ENCODE results near the gene CTRB1.

The CTRB1 gene

GRCh38 chr16:75250809-75251279 is 32.1 kb downstream of the CTRB1 start:
- Histone ChIP-seq H3K9ac (ENCODE audit: low read length in 2 of 2) (peak overlapping the region; percentile 66 to 69), H3K4me3 (ENCODE audit: low read length in 2 of 2) (peak overlapping the region; percentile 74 to 81), H3K9me3 (ENCODE audit: control insufficient read depth in 2 of 2, low read length in 2 of 2) (no peaks in the 10 kb centered on the region), H3K36me3 (ENCODE audit: control insufficient read depth in 2 of 2, insufficient read depth in 2 of 2, low read length in 2 of 2) (no peaks in the 10 kb centered on the region), H3K4me1 (ENCODE audit: control insufficient read depth, insufficient read depth, low read length) (peaks cover 88% of the 10 kb centered on the region), H3K27ac (ENCODE audit: low read length) (peak overlapping the region; percentile 76), H3K27me3 (ENCODE audit: control insufficient read depth in 1 of 2, insufficient read depth in 2 of 2, low read length in 2 of 2) (no peaks in the 10 kb centered on the region)

GRCh38 chr16:75251280-75252048 is 32.7 kb downstream of the CTRB1 start, which contains the start of gene BCAR1:
Gene BCAR1, minus strand, starts transcription at chr16:75251624. Its CDS starts 142 bp downstream, at chr16:75251482.
- peaks cover 88% of the 10 kb centered on the region for H3K4me1 ChIP-seq (ENCODE audit: control insufficient read depth, insufficient read depth, low read length)
- peak within 1 kb of the TSS; percentile 74 to 81 for H3K4me3 ChIP-seq (ENCODE audit: low read length in 2 of 2)
- H3K9ac ChIP-seq (ENCODE audit: low read length in 2 of 2): peak within 1 kb of the TSS; percentile 66 to 69
- no peaks in the 10 kb centered on the region for H3K9me3 ChIP-seq (ENCODE audit: control insufficient read depth in 2 of 2, low read length in 2 of 2)
- H3K27ac ChIP-seq (ENCODE audit: low read length): peak within 1 kb of the TSS; percentile 86
- H3K27me3 ChIP-seq (ENCODE audit: control insufficient read depth in 1 of 2, insufficient read depth in 2 of 2, low read length in 2 of 2): no peaks in the 10 kb centered on the region
- H3K36me3 ChIP-seq (ENCODE audit: control insufficient read depth in 2 of 2, insufficient read depth in 2 of 2, low read length in 2 of 2): no peaks in the 10 kb centered on the region

- no peaks in the 10 kb centered on the region for H3K9me3 ChIP-seq (ENCODE audit: control insufficient read depth in 2 of 2, low read length in 2 of 2)
- H3K9ac ChIP-seq (ENCODE audit: low read length in 2 of 2): peak overlapping the region; percentile 47 to 62
- peak overlapping the region; percentile 36 to 62 for H3K4me3 ChIP-seq (ENCODE audit: low read length in 2 of 2)
- no peaks in the 10 kb centered on the region for H3K27me3 ChIP-seq (ENCODE audit: control insufficient read depth in 1 of 2, insufficient read depth in 2 of 2, low read length in 2 of 2)
- H3K4me1 ChIP-seq (ENCODE audit: control insufficient read depth, insufficient read depth, low read length): peaks cover 88% of the 10 kb centered on the region
- H3K27ac ChIP-seq (ENCODE audit: low read length): peak overlapping the region; percentile 86
- no peaks in the 10 kb centered on the region for H3K36me3 ChIP-seq (ENCODE audit: control insufficient read depth in 2 of 2, insufficient read depth in 2 of 2, low read length in 2 of 2)
These were observed 33.5 kb downstream of the CTRB1 start for GRCh38 chr16:75252049-75252864.

- Histone ChIP-seq H3K9me3 (ENCODE audit: control insufficient read depth in 2 of 2, low read length in 2 of 2) (no peaks in the 10 kb centered on the region), H3K36me3 (ENCODE audit: control insufficient read depth in 2 of 2, insufficient read depth in 2 of 2, low read length in 2 of 2) (no peaks in the 10 kb centered on the region), H3K27ac (ENCODE audit: low read length) (peak overlapping the region; percentile 86), H3K4me3 (ENCODE audit: low read length in 2 of 2) (peak overlapping the region in 1 of 2 donors; percentile 44), H3K9ac (ENCODE audit: low read length in 2 of 2) (peak overlapping the region in 1 of 2 donors; percentile 40), H3K4me1 (ENCODE audit: control insufficient read depth, insufficient read depth, low read length) (peaks cover 88% of the 10 kb centered on the region), H3K27me3 (ENCODE audit: control insufficient read depth in 1 of 2, insufficient read depth in 2 of 2, low read length in 2 of 2) (no peaks in the 10 kb centered on the region)
These were observed 34.4 kb downstream of the CTRB1 start for GRCh38 chr16:75252946-75253911.

- Histone ChIP-seq H3K27me3 (ENCODE audit: control insufficient read depth in 1 of 2, insufficient read depth in 2 of 2, low read length in 2 of 2) (no peaks in the 10 kb centered on the region), H3K4me3 (ENCODE audit: low read length in 2 of 2) (no peak overlapping the region), H3K36me3 (ENCODE audit: control insufficient read depth in 2 of 2, insufficient read depth in 2 of 2, low read length in 2 of 2) (no peaks in the 10 kb centered on the region), H3K27ac (ENCODE audit: low read length) (peak overlapping the region; percentile 46), H3K9me3 (ENCODE audit: control insufficient read depth in 2 of 2, low read length in 2 of 2) (no peaks in the 10 kb centered on the region), H3K9ac (ENCODE audit: low read length in 2 of 2) (no peak overlapping the region), H3K4me1 (ENCODE audit: control insufficient read depth, insufficient read depth, low read length) (peaks cover 86% of the 10 kb centered on the region)
These were observed 35.6 kb downstream of the CTRB1 start for GRCh38 chr16:75254359-75254837.

- no peaks in the 10 kb centered on the region for H3K27me3 ChIP-seq (ENCODE audit: control insufficient read depth in 1 of 2, insufficient read depth in 2 of 2, low read length in 2 of 2)
- peak overlapping the region; percentile 31 for H3K27ac ChIP-seq (ENCODE audit: low read length)
- H3K36me3 ChIP-seq (ENCODE audit: control insufficient read depth in 2 of 2, insufficient read depth in 2 of 2, low read length in 2 of 2): no peaks in the 10 kb centered on the region
- H3K4me3 ChIP-seq (ENCODE audit: low read length in 2 of 2): peak overlapping the region in 1 of 2 donors; percentile 44
- H3K9me3 ChIP-seq (ENCODE audit: control insufficient read depth in 2 of 2, low read length in 2 of 2): no peaks in the 10 kb centered on the region
- peaks cover 77% of the 10 kb centered on the region for H3K4me1 ChIP-seq (ENCODE audit: control insufficient read depth, insufficient read depth, low read length)
- H3K9ac ChIP-seq (ENCODE audit: low read length in 2 of 2): no peak overlapping the region
These were observed 37.3 kb downstream of the CTRB1 start for GRCh38 chr16:75256059-75256571.

GRCh38 chr16:75256696-75257343 is 38.0 kb downstream of the CTRB1 start:
- H3K9ac ChIP-seq (ENCODE audit: low read length in 2 of 2): peak overlapping the region in 1 of 2 donors; percentile 31
- peak overlapping the region in 1 of 2 donors; percentile 44 for H3K4me3 ChIP-seq (ENCODE audit: low read length in 2 of 2)
- H3K4me1 ChIP-seq (ENCODE audit: control insufficient read depth, insufficient read depth, low read length): peaks cover 83% of the 10 kb centered on the region
- H3K27me3 ChIP-seq (ENCODE audit: control insufficient read depth in 1 of 2, insufficient read depth in 2 of 2, low read length in 2 of 2): no peaks in the 10 kb centered on the region
- H3K27ac ChIP-seq (ENCODE audit: low read length): peak overlapping the region; percentile 31
- no peaks in the 10 kb centered on the region for H3K9me3 ChIP-seq (ENCODE audit: control insufficient read depth in 2 of 2, low read length in 2 of 2)
- no peaks in the 10 kb centered on the region for H3K36me3 ChIP-seq (ENCODE audit: control insufficient read depth in 2 of 2, insufficient read depth in 2 of 2, low read length in 2 of 2)

- Histone ChIP-seq H3K4me3 (ENCODE audit: low read length in 2 of 2) (peak overlapping the region in 1 of 2 donors; percentile 29), H3K36me3 (ENCODE audit: control insufficient read depth in 2 of 2, insufficient read depth in 2 of 2, low read length in 2 of 2) (no peaks in the 10 kb centered on the region), H3K27ac (ENCODE audit: low read length) (no peak overlapping the region), H3K27me3 (ENCODE audit: control insufficient read depth in 1 of 2, insufficient read depth in 2 of 2, low read length in 2 of 2) (no peaks in the 10 kb centered on the region), H3K9ac (ENCODE audit: low read length in 2 of 2) (no peak overlapping the region), H3K4me1 (ENCODE audit: control insufficient read depth, insufficient read depth, low read length) (peaks cover 83% of the 10 kb centered on the region), H3K9me3 (ENCODE audit: control insufficient read depth in 2 of 2, low read length in 2 of 2) (no peaks in the 10 kb centered on the region)
These were observed 39.4 kb downstream of the CTRB1 start for GRCh38 chr16:75257886-75258806.

- H3K4me1 ChIP-seq (ENCODE audit: control insufficient read depth, insufficient read depth, low read length): peaks cover 83% of the 10 kb centered on the region
- no peaks in the 10 kb centered on the region for H3K36me3 ChIP-seq (ENCODE audit: control insufficient read depth in 2 of 2, insufficient read depth in 2 of 2, low read length in 2 of 2)
- no peak overlapping the region for H3K4me3 ChIP-seq (ENCODE audit: low read length in 2 of 2)
- H3K9me3 ChIP-seq (ENCODE audit: control insufficient read depth in 2 of 2, low read length in 2 of 2): no peaks in the 10 kb centered on the region
- no peak overlapping the region for H3K27ac ChIP-seq (ENCODE audit: low read length)
- no peaks in the 10 kb centered on the region for H3K27me3 ChIP-seq (ENCODE audit: control insufficient read depth in 1 of 2, insufficient read depth in 2 of 2, low read length in 2 of 2)
- no peak overlapping the region for H3K9ac ChIP-seq (ENCODE audit: low read length in 2 of 2)
These were observed 40.0 kb downstream of the CTRB1 start for GRCh38 chr16:75258807-75259141.

Measured in stomach smooth muscle (tissue), 2 donors.